GM19193 (cell line): ENCODE results near the gene ITPR3.

Experiments used
- POLR2A ChIP-seq: IDR thresholded peaks from 4 replicates; pipeline ENCODE4 v1.6.1; 2011; ENCODE audit not compliant: insufficient read depth, insufficient read length; ENCODE audit errors: extremely low read depth

ITPR3 gene

GRCh38 chr6:33678233-33678931 is 57.3 kb downstream of the ITPR3 start:
- no peak for TF ChIP-seq POLR2A

DNA sequence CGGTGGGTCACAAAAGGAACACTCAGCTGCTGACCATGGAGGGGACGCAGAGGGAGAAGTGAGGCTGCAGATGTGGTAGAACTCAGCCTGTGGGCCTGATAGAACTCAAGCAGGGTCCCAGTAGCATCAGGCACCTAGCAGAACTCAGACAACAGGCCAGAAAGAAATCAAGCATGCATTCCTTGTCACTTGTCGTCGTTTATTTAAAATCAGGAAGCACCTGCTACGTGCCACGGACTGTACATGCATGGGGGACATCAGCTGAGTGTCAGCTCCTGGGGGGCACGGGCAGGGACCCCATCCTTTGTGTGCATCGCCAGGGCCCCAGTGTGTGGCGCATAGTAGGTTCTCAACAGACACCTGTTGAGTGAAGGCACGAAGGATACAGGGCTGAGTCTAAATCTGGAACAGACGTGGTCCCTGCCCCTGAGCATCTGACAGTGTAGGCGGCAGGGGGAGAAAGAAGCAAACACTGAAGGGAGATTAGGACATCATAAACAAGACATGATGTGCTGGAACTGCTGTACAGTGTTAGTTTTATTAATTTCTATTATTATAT is 57.9 kb downstream of the ITPR3 start:
- no peak for TF ChIP-seq POLR2A

DNA sequence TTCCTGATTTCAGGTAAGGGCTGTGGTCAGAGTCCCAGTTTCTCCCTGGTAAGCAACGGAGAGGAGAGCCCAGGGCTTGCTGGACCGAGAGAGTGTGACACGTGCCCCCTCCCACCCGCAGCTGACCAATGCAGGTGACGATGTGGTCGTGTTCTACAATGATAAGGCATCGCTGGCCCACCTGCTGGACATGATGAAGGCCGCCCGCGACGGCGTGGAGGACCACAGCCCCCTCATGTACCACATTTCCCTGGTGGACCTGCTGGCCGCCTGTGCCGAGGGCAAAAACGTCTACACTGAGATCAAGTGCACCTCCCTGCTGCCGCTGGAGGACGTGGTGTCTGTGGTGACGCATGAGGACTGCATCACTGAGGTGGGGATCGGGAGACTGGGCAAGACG is 58.6 kb downstream of the ITPR3 start:
- TF ChIP-seq POLR2A: no peak

DNA sequence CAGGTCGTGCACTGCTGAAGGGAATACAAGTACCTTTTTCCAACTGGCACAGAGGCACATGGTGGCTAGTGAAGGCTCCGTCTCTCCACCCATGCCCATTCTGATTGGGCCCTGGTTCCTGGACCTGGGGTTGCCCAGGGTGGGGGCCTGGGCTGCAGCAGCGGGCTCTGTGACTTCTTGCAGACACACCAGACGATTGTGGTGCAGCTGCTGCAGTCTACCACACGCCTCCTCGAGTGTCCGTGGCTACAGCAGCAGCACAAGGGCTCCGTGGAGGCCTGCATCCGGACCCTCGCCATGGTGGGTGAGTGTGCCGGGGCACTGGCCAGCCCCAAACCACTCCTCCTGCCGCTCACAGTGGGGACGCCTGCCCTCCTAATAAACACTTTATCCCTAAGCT is 61.2 kb downstream of the ITPR3 start:
- TF ChIP-seq POLR2A: no peak

- TF ChIP-seq POLR2A: no peak
These were observed 62.0 kb downstream of the ITPR3 start for GRCh38 chr6:33683051-33683571.

DNA sequence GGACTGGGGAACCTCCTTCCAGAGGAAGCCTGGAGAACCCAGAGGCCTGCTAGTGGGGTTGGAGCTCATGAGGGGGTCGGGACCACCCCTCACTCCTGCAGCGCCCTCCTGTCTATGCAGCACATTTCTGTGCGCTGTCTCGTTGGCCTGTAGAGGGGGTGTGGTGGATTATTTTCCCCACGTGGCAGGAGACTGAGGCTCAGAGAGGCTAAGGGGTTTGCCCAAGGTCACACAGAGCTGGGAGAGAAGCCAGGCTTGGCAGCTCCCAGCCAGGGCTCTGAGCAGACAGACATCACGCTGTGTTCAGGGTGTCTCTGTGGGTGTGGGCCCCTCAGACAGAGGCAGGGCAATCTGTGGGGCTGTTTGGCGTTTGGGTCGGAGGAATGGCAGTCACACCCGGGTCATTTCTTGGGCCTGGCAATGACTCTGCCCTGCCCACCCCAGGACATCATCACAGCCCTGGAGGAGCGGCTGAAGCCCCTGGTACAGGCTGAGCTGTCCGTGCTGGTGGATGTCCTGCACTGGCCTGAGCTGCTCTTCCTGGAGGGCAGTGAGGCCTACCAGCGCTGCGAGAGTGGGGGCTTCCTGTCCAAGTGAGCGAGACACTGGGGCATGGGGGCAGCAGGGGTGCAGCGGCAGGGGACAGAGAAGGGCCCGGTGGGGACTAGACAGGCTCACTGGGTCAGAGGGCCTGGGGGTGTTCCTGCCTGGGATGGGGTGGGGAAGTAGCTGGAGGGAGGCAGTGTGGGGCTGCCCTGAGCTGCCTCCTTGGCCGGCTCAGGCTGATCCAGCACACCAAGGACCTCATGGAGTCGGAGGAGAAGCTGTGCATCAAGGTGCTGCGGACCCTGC is 62.7 kb downstream of the ITPR3 start:
- TF ChIP-seq POLR2A: no peak

DNA sequence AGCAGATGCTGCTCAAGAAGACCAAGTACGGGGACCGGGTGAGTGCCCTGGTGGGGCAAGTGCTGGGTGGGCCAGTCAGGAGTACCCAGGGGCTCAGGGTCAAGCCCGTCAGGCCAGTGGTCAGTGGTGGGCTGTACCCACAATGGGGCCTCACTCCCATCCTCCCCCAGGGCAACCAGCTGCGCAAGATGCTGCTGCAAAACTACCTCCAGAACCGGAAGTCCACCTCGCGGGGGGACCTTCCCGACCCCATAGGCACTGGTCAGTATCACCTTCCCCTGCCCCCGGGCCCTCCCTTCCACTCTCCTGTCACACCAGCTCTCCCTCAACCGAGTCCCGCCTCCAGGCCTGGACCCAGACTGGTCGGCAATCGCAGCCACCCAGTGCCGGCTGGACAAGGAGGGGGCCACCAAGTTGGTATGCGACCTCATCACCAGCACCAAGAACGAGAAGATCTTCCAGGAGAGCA is 63.3 kb downstream of the ITPR3 start:
- TF ChIP-seq POLR2A: no peak

DNA sequence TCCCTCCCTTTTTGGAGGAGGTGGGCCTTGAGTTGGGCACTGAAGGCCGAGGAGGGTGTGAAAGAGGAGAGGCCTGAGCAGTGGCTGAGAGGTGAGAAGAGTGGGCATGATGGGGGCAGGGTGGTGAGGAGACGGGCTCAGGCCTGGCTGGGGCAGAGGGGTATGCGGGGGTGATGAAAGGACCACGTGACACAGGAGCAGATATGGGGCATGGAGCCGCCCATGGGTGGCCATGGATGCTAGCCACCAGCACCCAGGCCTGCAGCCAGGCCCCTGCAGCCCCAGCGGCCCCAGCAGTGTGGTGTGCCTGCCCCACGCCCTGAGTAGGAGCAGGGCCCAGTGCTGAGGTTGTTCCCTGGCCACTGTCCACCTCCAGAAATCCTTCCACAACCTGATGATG is 63.9 kb downstream of the ITPR3 start:
- no peak for TF ChIP-seq POLR2A

- no peak for TF ChIP-seq POLR2A
These were observed 64.5 kb downstream of the ITPR3 start for GRCh38 chr6:33685411-33686224.

GRCh38 chr6:33686225-33686924 is 65.3 kb downstream of the ITPR3 start:
- TF ChIP-seq POLR2A: no peak

DNA sequence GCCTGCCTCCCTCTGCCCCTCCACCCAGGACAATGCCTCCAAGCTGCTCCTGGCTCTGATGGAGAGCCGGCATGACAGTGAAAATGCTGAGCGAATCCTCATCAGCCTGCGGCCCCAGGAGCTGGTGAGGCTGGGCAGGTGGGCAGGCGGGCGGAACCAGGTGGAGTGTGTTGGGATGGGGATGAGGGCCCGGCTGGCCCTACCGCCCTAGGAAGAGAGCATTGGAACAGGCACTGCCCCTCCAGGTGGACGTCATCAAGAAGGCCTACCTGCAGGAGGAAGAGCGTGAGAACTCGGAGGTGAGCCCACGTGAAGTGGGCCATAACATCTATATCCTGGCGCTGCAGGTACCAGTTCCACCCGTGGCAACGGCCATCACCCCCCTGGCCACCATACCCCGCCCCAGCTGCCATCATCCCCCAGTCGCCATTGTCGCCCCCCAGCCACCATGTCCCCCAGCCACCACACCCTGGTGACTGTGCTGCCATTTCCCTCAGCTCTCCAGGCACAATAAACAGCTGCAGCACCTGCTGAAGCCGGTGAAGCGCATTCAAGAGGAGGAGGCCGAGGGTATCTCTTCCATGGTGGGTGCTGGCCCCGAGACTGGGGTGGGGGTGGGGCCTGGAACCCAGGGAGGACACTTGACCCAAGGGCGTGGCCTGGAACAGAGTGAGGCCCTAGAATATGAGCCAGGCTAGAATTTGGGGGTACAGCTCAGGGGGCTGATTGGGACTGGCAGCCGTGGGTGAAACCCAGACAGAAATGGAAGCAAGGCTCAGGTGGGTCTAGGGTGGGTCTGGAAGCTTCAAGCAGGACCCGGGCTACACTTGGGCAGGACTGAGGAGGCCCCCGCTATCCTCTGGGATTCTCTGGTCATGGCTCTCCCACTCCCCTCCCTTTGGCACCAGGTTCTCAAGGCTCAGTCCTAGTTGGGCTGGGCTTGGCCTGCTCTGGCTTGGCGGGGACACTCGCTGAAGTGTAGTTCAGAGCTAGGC is 66.2 kb downstream of the ITPR3 start:
- no peak for TF ChIP-seq POLR2A

GRCh38 chr6:33688006-33688405 is 66.9 kb downstream of the ITPR3 start:
- TF ChIP-seq POLR2A: no peak
